H54 (cell line): ENCODE data around the gene SERPINF2.
A peak's percentile ranks its signal among the peaks of the same experiment; 100 is the strongest.
"Not testable (repeated sequence)": the region's sequence is repeated elsewhere in the genome, so short reads cannot be mapped to it uniquely, and the experiment has no call there.

Experiments
- DNase-seq: peaks from one replicate; pipeline ENCODE4 v3.0.0; 2011; ENCODE audit warnings: low spot score, mixed read lengths; ENCODE audit not compliant: insufficient read length
- FAIRE-seq: peaks from 3 replicates; lab custom pipeline; 2011; peaks lifted over from hg19 to GRCh38; lab: Jason Lieb, UNC
- POLR2A ChIP-seq: IDR thresholded peaks from 2 replicates; pipeline ENCODE4 v1.6.1; 2011; ENCODE audit warnings: low read depth, mild to moderate bottlenecking, low read length

SERPINF2 gene

DNA sequence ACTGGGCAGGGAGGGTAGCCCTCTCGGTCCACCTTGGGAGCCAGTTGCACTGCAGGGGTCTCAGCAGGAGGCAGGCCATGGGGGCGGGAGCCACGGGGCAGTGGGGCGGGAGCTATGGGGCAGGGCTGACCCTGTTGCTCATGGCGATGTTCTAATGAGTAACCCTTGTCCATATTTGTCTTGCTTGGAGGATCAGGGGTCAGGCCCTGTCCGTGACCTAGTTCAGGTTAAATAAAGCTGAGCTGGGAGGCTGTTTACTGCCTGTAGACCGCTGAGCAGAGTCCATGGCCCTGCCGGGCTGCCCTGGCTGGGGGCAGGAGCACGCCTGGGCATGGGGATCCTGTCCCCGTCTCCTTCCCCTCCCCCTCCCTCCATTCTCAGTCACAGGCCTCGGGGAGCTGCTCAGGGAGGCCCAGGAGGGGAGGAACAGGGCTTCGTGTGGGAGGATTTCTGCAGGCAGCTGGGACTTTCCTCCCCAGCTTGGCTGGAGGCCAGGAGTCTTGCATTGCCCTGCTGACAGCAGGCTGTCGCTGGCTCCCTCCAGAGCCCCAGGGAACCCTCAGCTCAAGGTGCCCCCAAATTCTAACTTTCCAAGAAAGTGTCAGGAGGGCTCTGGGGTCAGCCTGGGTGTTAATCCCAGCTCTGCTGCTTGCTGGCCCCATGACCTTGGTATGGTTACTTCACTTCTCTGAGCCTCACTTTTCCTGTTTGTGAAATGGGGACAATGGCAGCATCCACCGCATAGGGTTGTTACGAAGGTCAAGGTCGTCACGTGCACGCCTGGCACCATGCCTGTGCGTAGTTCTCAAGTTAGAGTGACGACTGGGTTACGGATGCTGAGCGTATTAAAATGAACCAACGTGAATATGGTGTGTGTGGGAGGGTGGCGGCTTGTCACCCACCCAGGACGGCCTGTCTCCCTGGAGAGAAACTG, 6.1 kb upstream of the SERPINF2 start:
- TF ChIP-seq POLR2A = no peak
- no peak for DNase-seq
- no peak for FAIRE-seq

DNA sequence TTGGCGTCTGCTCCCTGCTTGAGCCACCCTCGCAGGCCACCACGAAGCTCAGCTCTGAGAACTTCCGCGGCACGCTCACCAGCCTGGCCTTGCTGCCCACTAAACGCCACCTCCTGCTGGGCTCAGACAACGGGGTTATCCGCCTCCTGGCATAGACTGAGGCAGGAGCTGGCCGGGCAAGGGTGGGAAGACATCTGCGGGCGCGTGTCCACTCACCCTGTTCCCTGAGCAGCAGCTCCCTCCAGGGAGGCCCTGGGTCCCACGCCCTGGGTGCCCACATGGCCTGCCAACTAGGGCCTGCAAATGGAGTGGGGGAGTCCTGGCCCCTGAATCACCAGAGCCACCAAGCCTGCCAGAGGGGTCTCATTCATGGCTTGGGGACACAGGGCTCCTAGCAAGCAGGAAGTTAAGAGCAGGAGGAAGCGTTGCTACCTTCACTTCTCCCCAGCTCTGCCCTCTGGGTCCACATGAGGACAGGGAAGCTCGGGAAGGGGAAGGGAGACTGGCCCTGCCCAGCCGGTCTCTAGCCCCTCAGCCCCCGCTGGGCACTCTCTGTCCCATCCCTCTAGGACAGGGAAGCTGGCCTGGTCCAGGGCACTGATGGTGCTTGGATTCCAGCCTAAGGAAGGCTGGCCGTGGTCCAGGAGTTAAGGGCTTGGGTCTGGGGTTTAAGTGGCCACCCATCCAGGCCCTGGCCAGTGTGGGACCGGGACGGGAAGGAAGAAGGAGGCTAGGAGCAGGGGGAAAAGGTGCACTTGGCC, 5.0 kb upstream of the SERPINF2 start:
- FAIRE-seq = no peak
- no peak for TF ChIP-seq POLR2A
- no peak for DNase-seq

- not testable (repeated sequence) for FAIRE-seq, DNase-seq
These were observed 772 bp upstream of the SERPINF2 start for GRCh38 chr17:1741899-1742298.

GRCh38 chr17:1743088-1743439, 393 bp downstream of the SERPINF2 start:
- DNase-seq = no peak
- no peak for TF ChIP-seq POLR2A
- FAIRE-seq = no peak

- TF ChIP-seq POLR2A = no peak
- DNase-seq (no peak), FAIRE-seq (no peak)
These were observed 2.2 kb downstream of the SERPINF2 start for GRCh38 chr17:1744551-1745512.

- no peak for FAIRE-seq
- no peak for TF ChIP-seq POLR2A
- no peak for DNase-seq
These were observed 2.9 kb downstream of the SERPINF2 start for GRCh38 chr17:1745513-1746020.

GRCh38 chr17:1746975-1747543, 4.4 kb downstream of the SERPINF2 start:
- DNase-seq = no peak
- no peak for TF ChIP-seq POLR2A
- no peak for FAIRE-seq

DNA sequence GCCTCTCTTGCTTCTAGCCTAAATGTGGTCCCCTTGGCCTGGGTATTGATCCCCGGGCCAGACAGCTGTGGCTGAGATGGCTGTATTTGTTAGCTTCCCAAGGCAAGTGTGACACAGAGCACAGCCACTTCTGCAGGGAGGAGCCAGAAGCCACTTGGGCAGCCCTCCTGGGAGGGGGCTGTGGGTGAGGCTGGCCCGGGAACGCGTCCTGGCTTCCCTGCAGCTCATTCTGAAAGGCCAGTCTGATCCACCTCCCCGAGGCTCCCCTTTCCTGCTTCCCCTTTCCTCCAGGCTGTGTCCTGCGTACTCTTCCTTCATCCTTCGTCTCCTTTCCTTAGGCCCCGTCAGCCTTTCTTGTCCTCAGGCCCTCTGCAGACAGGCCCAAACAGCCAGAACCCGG, 8.0 kb downstream of the SERPINF2 start:
- no peak for FAIRE-seq
- TF ChIP-seq POLR2A = no peak

DNA sequence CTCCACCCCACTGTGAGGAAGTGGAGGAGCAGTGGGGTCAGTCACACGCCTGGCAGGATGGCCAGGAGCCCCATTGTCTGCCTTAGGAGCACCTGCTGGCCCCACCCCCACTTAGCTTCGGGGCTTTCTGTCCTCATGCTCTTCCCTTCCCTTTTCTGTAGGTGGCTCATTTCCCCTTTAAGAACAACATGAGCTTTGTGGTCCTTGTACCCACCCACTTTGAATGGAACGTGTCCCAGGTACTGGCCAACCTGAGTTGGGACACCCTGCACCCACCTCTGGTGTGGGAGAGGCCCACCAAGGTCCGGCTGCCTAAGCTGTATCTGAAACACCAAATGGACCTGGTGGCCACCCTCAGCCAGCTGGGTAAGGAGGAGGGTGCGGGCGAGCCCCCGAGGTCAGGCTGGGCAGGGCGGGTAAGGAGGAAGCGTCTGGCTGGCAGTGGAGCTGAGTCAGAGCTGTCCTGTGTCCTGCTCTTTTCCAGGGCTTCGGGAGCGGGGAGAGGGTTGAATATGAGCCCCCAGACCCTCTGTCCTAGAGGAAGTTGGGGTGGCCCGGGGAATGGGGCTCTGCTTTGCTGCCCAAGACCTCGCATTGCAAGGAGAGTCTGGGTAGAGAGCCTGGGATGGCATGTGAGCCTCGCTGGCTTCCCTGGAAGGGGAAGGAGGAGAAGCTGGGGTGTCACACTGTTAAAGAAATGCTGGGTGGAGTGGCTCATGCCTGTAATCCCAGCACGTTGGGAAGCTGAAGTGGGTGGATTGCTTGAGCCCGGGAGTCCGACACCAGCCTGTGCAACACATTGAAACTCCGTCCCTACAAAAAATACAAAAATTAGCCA, 10.0 kb downstream of the SERPINF2 start:
- DNase-seq (peak; percentile 93), FAIRE-seq (no peak)
- TF ChIP-seq POLR2A = no peak

More for the DNA sequence above, 8.0 kb downstream of the SERPINF2 start:
- DNase-seq = no peak

DNA sequence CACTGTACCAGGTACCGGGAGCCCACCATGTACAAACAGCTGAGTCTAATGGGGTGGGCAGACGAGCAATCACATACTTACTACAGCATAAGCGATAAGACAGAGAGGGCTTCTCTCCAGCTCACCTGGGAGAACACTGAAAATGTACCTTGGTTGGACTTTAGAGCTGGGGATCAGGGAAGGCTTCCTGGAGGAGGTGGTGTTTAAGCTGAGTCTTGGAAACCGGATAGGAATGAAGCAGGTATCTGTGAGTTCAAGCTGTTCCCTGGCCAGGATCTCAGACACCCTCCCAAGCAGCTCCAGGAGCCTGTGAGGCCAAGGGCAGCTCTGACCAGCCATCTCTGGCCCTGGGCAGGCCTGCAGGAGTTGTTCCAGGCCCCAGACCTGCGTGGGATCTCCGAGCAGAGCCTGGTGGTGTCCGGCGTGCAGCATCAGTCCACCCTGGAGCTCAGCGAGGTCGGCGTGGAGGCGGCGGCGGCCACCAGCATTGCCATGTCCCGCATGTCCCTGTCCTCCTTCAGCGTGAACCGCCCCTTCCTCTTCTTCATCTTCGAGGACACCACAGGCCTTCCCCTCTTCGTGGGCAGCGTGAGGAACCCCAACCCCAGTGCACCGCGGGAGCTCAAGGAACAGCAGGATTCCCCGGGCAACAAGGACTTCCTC, 11.2 kb downstream of the SERPINF2 start:
- no peak for FAIRE-seq
- no peak for TF ChIP-seq POLR2A
- DNase-seq = no peak

DNA sequence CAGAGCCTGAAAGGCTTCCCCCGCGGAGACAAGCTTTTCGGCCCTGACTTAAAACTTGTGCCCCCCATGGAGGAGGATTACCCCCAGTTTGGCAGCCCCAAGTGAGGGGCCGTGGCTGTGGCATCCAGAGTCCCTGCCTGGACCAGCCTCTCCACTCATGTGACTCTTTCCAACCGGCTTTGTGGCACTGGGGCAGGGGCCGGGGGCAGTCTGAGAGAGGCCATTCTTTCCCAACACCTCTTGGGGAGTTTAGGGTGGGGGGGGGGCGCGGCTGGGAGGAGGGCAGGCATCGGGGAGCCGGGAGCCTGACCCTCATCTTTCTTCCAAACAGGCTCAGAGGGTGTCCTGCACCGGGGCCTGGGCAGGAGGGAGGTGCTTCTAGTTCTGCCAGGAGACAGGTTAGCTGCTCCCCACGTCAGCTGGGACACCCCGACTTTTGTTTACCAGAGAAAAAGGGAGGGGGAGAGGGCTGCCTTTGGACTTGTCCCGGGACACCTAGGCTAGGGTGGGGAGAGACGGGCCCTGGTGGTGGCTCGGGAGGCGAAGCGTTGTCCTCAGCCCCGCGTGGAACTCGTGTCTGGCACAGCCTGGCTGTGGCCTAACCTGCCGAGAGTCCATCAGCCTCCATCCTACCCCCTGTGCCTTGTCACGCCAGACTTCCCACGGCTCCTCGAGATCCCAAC, 11.9 kb downstream of the SERPINF2 start:
- FAIRE-seq = no peak
- no peak for DNase-seq
- no peak for TF ChIP-seq POLR2A
